ENCODE results near the gene GOLGA6A.
"Not testable (repeated sequence)": the region's sequence is repeated elsewhere in the genome, so short reads cannot be mapped to it uniquely, and the experiment has no call there.

The GOLGA6A gene

DNA sequence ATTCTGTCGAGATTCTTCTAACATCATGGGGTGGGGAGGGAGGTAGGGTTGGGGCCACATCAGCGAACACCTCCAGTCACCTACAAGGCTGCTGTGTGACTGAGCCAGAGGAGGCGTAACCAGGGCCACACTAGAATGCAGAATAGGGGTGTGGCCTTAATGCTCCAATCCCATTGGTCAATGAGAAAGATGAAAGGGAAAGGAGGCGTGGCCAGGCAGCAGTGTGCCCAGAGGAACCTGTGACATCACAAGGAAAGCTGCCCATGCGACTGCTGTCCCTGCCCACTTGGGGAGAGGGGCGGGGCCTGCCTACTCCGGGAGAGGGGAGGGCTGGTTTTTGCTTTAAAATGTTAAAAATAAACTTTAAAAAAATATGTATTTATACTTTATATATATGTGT lies at the start of gene GOLGA6A:
Gene GOLGA6A, minus strand, starts transcription at position 101 of the 400 bp plus-strand sequence. Its CDS starts 41 bp downstream, at position 60.
- DNase-seq = not testable (repeated sequence)

- DNase-seq = no peak
Observed at GRCh38 chr15:74131628-74132413, 49.5 kb upstream of the GOLGA6A start.

DNA sequence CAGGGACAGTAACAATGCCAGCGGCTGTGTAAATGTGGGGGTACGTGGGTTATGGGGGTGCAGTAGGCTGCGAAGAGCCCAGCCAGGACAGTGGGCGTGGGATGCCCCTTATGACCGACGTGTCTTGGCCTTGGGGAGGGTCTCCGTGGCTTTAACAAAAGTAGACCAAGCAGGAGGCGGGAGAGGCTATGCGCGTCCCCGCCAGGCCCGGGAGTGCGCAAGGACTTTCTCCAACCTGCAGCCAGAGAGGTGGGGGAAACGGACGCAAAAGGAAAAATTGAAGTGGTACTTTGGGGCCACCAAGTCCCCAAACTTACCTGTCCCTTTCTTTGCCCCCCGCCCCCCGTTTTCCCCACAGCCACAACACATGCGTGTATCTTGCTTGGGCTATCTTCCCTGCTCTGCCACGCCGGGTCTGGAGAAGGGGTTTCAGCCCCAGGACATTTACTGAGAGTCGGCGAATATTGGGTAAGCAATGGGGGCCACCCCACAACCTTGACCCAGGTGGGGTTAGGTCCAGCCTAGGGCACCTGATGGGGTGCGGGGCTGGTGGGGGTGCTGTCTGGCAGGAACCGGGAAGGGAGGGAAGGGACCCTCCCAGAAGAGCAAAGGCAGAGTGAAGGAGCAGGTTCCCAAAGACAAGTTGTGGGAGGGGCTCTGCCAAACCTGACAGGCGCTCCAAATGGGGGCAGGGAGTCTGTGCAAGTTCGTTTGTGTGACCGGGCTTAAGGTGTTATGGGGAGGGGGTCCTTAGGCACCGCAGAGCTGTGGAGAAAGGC lies 48.7 kb upstream of the GOLGA6A start:
- no peak for DNase-seq

- DNase-seq = no peak
Observed at GRCh38 chr15:74130155-74130848, 48.0 kb upstream of the GOLGA6A start, which contains the start of gene ISLR2. ISLR2 (plus strand) TSS chr15:74130586; CDS start chr15:74132755, 2,169 bp downstream.

DNA sequence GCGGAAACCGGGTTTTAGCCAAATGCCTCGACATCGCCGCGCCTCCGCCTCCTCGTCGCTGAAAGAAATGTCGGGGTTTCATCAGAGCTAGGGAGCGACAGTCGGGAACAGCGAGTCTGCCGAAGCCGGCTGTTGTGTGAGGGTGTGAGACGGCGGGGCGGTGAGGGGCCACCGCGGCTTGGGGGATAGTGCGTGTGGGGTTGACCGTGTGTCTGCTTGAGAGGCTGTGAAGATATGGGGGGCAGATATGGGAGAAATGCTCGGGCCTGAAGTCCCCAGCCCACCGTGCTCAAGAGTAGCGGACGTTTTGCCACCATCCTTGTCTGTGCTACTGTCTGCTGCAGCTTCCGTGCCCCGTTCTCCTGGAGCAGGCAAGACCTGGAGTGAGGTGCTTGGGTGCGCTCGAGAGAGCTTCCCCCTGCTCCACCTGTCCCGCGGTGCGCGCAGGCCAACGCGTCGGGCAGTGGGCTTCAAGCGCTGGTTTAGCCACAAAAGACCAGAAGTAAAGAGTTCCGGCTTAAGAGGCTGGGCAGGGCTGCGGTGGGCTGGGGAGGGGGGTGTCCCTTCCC lies 47.3 kb upstream of the GOLGA6A start:
- no peak for DNase-seq

GRCh38 chr15:74128785-74129585 lies 46.6 kb upstream of the GOLGA6A start:
- no peak for DNase-seq

DNA sequence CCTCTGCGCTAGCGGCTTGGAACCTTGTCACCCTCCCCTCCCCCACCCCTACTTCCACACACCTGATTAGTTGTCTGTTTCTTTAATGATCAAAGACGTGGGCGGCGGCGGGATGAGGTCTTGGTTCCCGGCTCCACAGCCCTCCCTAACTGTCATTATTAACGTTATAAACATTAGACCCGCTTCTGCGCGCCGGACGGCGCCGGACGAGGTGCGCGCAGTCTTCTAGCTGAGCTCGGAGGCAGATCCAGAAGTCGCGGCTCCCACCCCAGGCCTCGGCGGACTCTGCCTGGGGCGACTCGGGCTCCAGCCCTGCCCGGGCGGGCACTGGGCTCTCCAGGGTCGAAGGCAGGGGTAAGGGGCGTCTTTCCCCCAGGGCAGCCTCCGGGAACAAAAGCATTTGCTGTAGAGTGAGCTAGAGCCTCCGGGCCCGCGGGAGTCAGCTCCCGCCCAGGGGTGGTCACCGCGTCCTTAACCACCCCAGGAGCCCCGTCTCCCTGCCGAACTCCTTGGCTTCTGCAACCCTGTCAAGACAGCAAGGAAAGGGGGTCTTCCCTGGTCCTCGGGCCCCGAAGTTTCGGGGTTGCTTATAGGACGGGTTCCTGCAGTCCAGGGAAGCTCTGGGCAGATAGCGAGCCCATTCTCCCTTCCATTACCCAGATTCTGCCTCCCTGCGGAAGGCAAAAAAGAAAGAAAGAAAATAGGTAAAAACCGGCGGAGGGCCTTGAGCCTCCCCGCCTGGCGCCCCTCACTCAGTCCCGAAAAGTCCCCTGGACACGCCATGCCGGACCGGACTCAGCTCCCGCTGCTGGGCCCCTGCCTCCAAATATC lies 45.8 kb upstream of the GOLGA6A start:
- no peak for DNase-seq

- peak; percentile 88 for DNase-seq
Observed at GRCh38 chr15:74127255-74127953, 45.1 kb upstream of the GOLGA6A start.

DNA sequence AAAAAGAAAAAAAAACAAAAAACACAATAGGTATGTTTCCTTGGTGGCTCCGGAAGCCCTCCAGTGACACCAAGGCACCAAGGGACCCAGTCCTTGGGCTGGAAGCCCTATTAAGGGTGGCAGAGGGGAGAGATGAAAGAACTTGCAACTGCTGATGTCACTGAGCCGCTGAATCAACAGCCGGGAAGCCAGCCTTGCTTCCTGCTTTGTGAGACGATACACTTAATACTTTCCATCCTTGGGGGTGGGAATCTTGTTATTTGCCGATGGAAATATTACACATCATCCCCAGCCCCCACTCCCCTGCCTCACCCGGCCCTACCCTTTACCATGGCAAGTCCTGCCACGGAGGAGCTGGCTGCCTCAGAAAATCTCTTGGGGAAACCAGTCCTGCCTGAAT lies 42.4 kb upstream of the GOLGA6A start:
- no peak for DNase-seq

GRCh38 chr15:74124196-74124595 lies 41.8 kb upstream of the GOLGA6A start:
- no peak for DNase-seq

GRCh38 chr15:74123658-74124057 lies 41.3 kb upstream of the GOLGA6A start:
- no peak for DNase-seq

- no peak for DNase-seq
Observed at GRCh38 chr15:74123131-74123429, 40.7 kb upstream of the GOLGA6A start.

GRCh38 chr15:74122403-74123130 lies 40.2 kb upstream of the GOLGA6A start:
- DNase-seq = no peak

- no peak for DNase-seq
Observed at GRCh38 chr15:74121858-74122257, 39.5 kb upstream of the GOLGA6A start.

- DNase-seq = no peak
Observed at GRCh38 chr15:74121039-74121438, 38.7 kb upstream of the GOLGA6A start.

GRCh38 chr15:74120426-74120825 lies 38.1 kb upstream of the GOLGA6A start:
- no peak for DNase-seq

GRCh38 chr15:74109713-74110112 lies 27.4 kb upstream of the GOLGA6A start:
- DNase-seq = no peak

DNA sequence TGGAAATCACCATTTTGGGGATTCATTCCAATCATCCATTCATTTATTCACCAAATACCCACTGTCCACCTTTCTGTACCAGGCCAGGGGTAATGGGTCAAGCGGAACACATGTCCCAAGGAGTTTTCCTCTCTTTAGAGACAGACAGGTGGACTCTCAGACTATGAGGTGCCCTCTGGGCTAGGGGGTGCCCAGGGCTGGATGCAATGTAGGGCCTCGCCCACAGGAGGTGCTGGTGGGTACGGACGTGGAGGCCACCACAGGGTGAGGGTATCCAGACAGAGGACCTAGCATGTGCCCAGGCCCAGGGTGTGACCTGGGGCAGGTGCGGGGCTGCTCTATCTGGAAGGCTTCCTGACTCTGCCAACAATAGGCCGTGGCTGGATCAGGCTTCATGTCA lies 26.3 kb upstream of the GOLGA6A start:
- not testable (repeated sequence) for DNase-seq

DNA sequence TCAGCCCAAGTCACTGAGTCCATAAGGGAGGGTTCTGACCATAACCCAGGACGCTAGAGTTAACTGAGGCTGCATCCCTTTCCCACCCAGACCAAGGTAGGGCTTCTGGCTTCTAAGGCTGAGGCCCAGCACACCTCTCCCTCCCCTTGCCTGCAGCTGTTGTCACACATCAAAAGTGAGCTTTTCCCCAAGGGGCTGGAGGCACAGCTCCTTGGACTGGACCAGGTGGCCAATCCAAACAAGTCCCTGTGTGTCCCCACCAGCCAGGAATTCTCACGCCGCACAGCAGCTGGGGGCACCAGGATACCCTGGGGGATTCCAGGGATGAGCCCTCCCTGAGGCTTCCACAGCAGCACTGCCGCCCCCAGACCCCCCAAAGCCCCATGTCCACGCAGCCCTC lies 25.8 kb upstream of the GOLGA6A start:
- DNase-seq = no peak

All from stimulated activated CD4-positive, alpha-beta T cell treated with anti-CD3 and anti-CD28 coated beads, Interleukin-4, amount 100 ng/mL, for 1 hour (primary cell).